H1 (cell line): ENCODE results near the gene GGA3. TPM values are rescaled to one million over a fixed set of nuclear protein-coding genes. Genes with fewer than 3 reads are reported as not detected.

Experiments used
- CTCF ChIA-PET: fragments of 300-600 bp; sonication (Branson Sonifier 250); formaldehyde crosslinking; loops from one replicate; lab custom pipeline; 2021; ENCODE audit not compliant: partially characterized antibody; lab: Charles Lee
- POLR2A ChIA-PET: fragments of 300-600 bp; sonication (Branson Sonifier 250); formaldehyde crosslinking; loops from one replicate; lab custom pipeline; 2021; ENCODE audit warnings: inconsistent platforms; ENCODE audit not compliant: partially characterized antibody; lab: Charles Lee
- DNase-seq, 2 experiments: peaks; one replicate each; pipeline versions ENCODE4 v3.0.0 to v3.0.0-alpha.2; 2010 to 2022; ENCODE audit warnings: low spot score in 2 of 2, low read depth in 1 of 2, mixed read lengths in 1 of 2
- FAIRE-seq: peaks from 2 replicates; lab custom pipeline; 2011; peaks lifted over from hg19 to GRCh38; lab: Jason Lieb, UNC
- H2AFZ ChIP-seq: 2 replicates; pipeline ENCODE4 v1.8.1; 2012; ENCODE audit warnings: low read length, inconsistent platforms
- H2AK5ac ChIP-seq: 2 replicates; pipeline ENCODE4 v1.6.1; 2013; ENCODE audit warnings: low read depth, low read length
- H2BK120ac ChIP-seq: replicated peaks from 2 replicates; pipeline ENCODE3; 2013; ENCODE audit warnings: low read depth, low read length, inconsistent platforms
- H2BK12ac ChIP-seq: 2 replicates; pipeline ENCODE4 v1.6.1; 2013; ENCODE audit warnings: low read depth, low read length
- H2BK15ac ChIP-seq: 2 replicates; pipeline ENCODE4 v1.6.1; 2013; ENCODE audit warnings: low read length
- H2BK20ac ChIP-seq: 2 replicates; pipeline ENCODE4 v1.6.1; 2013; ENCODE audit warnings: low read length
- H2BK5ac ChIP-seq: 2 replicates; pipeline ENCODE4 v1.6.1; 2013; ENCODE audit warnings: low read depth, low read length
- H3K14ac ChIP-seq: 2 replicates; pipeline ENCODE4 v1.6.1; 2013; ENCODE audit warnings: inconsistent platforms; ENCODE audit not compliant: insufficient read length
- H3K18ac ChIP-seq: 2 replicates; pipeline ENCODE4 v1.6.1; 2013; ENCODE audit warnings: low read length; ENCODE audit errors: extremely low read depth
- H3K23ac ChIP-seq: 2 replicates; pipeline ENCODE4 v1.6.1; 2013; ENCODE audit warnings: inconsistent platforms; ENCODE audit not compliant: insufficient read length
- H3K23me2 ChIP-seq: 2 replicates; pipeline ENCODE4 v1.6.1; 2013; ENCODE audit warnings: low read depth, low read length
- H3K27ac ChIP-seq: 2 replicates; pipeline ENCODE4 v1.6.1; 2011; ENCODE audit warnings: low read depth, low read length, inconsistent platforms
- H3K27me3 ChIP-seq, 4 experiments: replicated peaks in 1 of 4; 1 replicate in 1 of 4; 2 replicates in 3 of 4; pipeline versions ENCODE4 v1.6.1 to v1.8.1; 2011 to 2013; ENCODE audit warnings: low read length in 3 of 4, mild to moderate bottlenecking in 3 of 4, inconsistent platforms in 2 of 4, mixed read lengths in 2 of 4, moderate library complexity in 1 of 4; ENCODE audit not compliant: control insufficient read depth in 3 of 4, insufficient read depth in 3 of 4; ENCODE audit errors: extremely low read depth in 1 of 4
- H3K36me3 ChIP-seq, 4 experiments: 2 replicates each; pipeline versions ENCODE4 v1.6.1 to v1.8.1; 2011 to 2013; ENCODE audit warnings: mild to moderate bottlenecking in 4 of 4, low read length in 3 of 4, moderate library complexity in 2 of 4, control low read depth in 1 of 4, inconsistent platforms in 1 of 4; ENCODE audit not compliant: insufficient read depth in 4 of 4, control insufficient read depth in 2 of 4
- H3K4ac ChIP-seq: replicated peaks from 2 replicates; pipeline ENCODE3; 2013; ENCODE audit warnings: low read length, low read depth, mixed read lengths, inconsistent platforms; ENCODE audit not compliant: insufficient read length
- H3K4me1 ChIP-seq, 4 experiments: replicated peaks in 1 of 4; 1 replicate in 1 of 4; 2 replicates in 3 of 4; pipeline versions ENCODE4 v1.6.1 to v1.8.1; 2011 to 2013; ENCODE audit warnings: low read length in 3 of 4, inconsistent platforms in 2 of 4, mixed read lengths in 1 of 4; ENCODE audit not compliant: insufficient read depth in 4 of 4, control insufficient read depth in 3 of 4
- H3K4me2 ChIP-seq, 2 experiments: 2 replicates each; pipeline versions ENCODE4 v1.6.1 to v1.8.1; 2011 to 2013; ENCODE audit warnings: low read depth in 2 of 2, low read length in 2 of 2, control low read depth in 1 of 2, inconsistent platforms in 1 of 2, mild to moderate bottlenecking in 1 of 2; ENCODE audit not compliant: insufficient read depth in 1 of 2
- H3K4me3 ChIP-seq, 4 experiments: fragments of 200-600, 300-600 bp in 1 of 4; sonication (generic), shearing (Covaris generic), sonication (Bioruptor Twin) in 1 of 4; 2 replicates each; pipeline versions ENCODE4 v1.5.1 to v1.8.1; 2011 to 2016; ENCODE audit warnings: low read length in 4 of 4, low read depth in 3 of 4, control low read depth in 2 of 4, inconsistent platforms in 2 of 4, mild to moderate bottlenecking in 2 of 4, mixed read lengths in 1 of 4, moderate library complexity in 1 of 4; ENCODE audit not compliant: insufficient read depth in 2 of 4; ENCODE audit errors: extremely low read depth in 1 of 4
- H3K56ac ChIP-seq: replicated peaks from 2 replicates; pipeline ENCODE3; 2013; ENCODE audit warnings: low read depth, mild to moderate bottlenecking, mixed read lengths, low read length, inconsistent platforms; ENCODE audit not compliant: insufficient read length
- H3K79me1 ChIP-seq: 2 replicates; pipeline ENCODE4 v1.6.1; 2013; ENCODE audit warnings: low read depth, low read length, control low read depth
- H3K79me2 ChIP-seq, 2 experiments: 2 replicates each; pipeline versions ENCODE4 v1.6.1 to v1.8.1; 2012 to 2013; ENCODE audit warnings: low read length in 2 of 2, mild to moderate bottlenecking in 2 of 2, inconsistent platforms in 1 of 2; ENCODE audit not compliant: insufficient read depth in 2 of 2, control insufficient read depth in 1 of 2
- H3K9ac ChIP-seq, 4 experiments: replicated peaks in 1 of 4; 1 replicate in 1 of 4; 2 replicates in 3 of 4; pipeline versions ENCODE4 v1.6.1 to v1.8.1; 2011 to 2013; ENCODE audit warnings: low read depth in 3 of 4, low read length in 3 of 4, control low read depth in 2 of 4, mild to moderate bottlenecking in 2 of 4, moderate library complexity in 2 of 4, inconsistent platforms in 1 of 4; ENCODE audit errors: extremely low read depth in 1 of 4
- H3K9me3 ChIP-seq, 2 experiments: 2 replicates each; pipeline versions ENCODE4 v1.6.1 to v1.8.1; 2012 to 2013; ENCODE audit warnings: mild to moderate bottlenecking in 2 of 2, moderate library complexity in 2 of 2, control low read depth in 1 of 2, inconsistent platforms in 1 of 2, low read depth in 1 of 2, low read length in 1 of 2, mixed read lengths in 1 of 2; ENCODE audit not compliant: insufficient read depth in 2 of 2
- H4K20me1 ChIP-seq, 2 experiments: replicated peaks in 1 of 2; 2 replicates each; pipeline versions ENCODE3 to v1.8.1; 2011 to 2013; ENCODE audit warnings: inconsistent platforms in 2 of 2, low read length in 2 of 2, mild to moderate bottlenecking in 1 of 2; ENCODE audit not compliant: insufficient read depth in 2 of 2, control insufficient read depth in 1 of 2
- H4K5ac ChIP-seq: 2 replicates; pipeline ENCODE4 v1.6.1; 2013; ENCODE audit warnings: low read length, low read depth, mixed read lengths, inconsistent platforms; ENCODE audit not compliant: insufficient read length
- H4K8ac ChIP-seq: 2 replicates; pipeline ENCODE4 v1.8.0; 2013; ENCODE audit warnings: mild to moderate bottlenecking, moderate library complexity, low read length, inconsistent platforms; ENCODE audit not compliant: insufficient read depth; ENCODE audit errors: extremely low read depth
- H4K91ac ChIP-seq: replicated peaks from 2 replicates; pipeline ENCODE3; 2013; ENCODE audit warnings: low read length, mixed read lengths, inconsistent platforms; ENCODE audit not compliant: insufficient read length
- HDAC2 ChIP-seq, 2 experiments: fragments of 300-600 bp in 1 of 2; sonication (generic) in 1 of 2; IDR thresholded peaks; 2 replicates each; pipeline ENCODE4 v1.6.1; 2011 to 2012; ENCODE audit warnings: low read depth in 2 of 2, low read length in 2 of 2, mild to moderate bottlenecking in 2 of 2, moderate library complexity in 2 of 2, borderline replicate concordance in 1 of 2, inconsistent platforms in 1 of 2
- RAD21 ChIP-seq, 2 experiments: IDR thresholded peaks in 1 of 2; conservative IDR thresholded peaks in 1 of 2; 2 replicates each; pipeline ENCODE4 v1.6.1; 2011; ENCODE audit warnings: low read depth in 2 of 2, low read length in 2 of 2, improper control_type of control experiment in 1 of 2, inconsistent platforms in 1 of 2, mild to moderate bottlenecking in 1 of 2, moderate library complexity in 1 of 2
- SP4 ChIP-seq: IDR thresholded peaks from 2 replicates; pipeline ENCODE4 v1.6.1; 2012; ENCODE audit warnings: low read length, inconsistent platforms
- TBP ChIP-seq: IDR thresholded peaks from 2 replicates; pipeline ENCODE4 v1.6.1; 2011; ENCODE audit warnings: low read depth, low read length, improper control_type of control experiment
- TCF12 ChIP-seq: IDR thresholded peaks from 2 replicates; pipeline ENCODE4 v1.6.1; 2011; ENCODE audit warnings: low read depth, mild to moderate bottlenecking, low read length
- WGBS, 2 experiments: shearing (Covaris generic) in 1 of 2; methylation state at CpG; one replicate each; pipeline versions ENCODE4 v1.1.6 to v1.1.7; 2013 to 2015; ENCODE audit warnings: low lambda C conversion rate in 2 of 2, mixed read lengths in 2 of 2, inconsistent platforms in 1 of 2, low coverage in 1 of 2, missing lambda C conversion rate in 1 of 2; ENCODE audit not compliant: insufficient replicate concordance in 2 of 2, insufficient coverage in 1 of 2, insufficient read length in 1 of 2; ENCODE audit errors: extremely low coverage in 1 of 2, missing lambda C conversion rate in 1 of 2; 5-methylcytosine and 5-hydroxymethylcytosine counted together
- polyA plus RNA-seq, 7 experiments: library from polyadenylated mRNA; depleted of rRNA in 3 of 7; stranded (reverse) in 5 of 7; unstranded in 2 of 7; fragments of >200 nt in 5 of 7; fragments of 200-250 nt in 2 of 7; gene quantifications; 1 replicate in 5 of 7; 2 replicates in 1 of 7; 4 replicates in 1 of 7; pipeline versions ENCODE4 v1.2.1 to v1.2.3, GENCODE V29; 2011 to 2013; ENCODE audit warnings: missing spikeins in 2 of 7, mixed read lengths in 2 of 7
- total RNA-seq: library from RNA; stranded (reverse); fragmentation: NEBNext Ultra II Directional; extraction: Animal tissue kit (Norgen Biotek cat#: 25700); gene quantifications from 2 replicates; pipeline ENCODE4 v1.2.1, GENCODE V29; 2021

The GGA3 gene
- total and polyA plus RNA-seq, 2 of the 8 experiments (the other 6 are each of a cell fraction or from before 2014, with no cell fraction given), result 40.6 to 60.0 TPM

GRCh38 chr17:75250009-75250471 is 11.4 kb downstream of the GGA3 start:
- CTCF ChIA-PET, result interaction anchor here (0.6 to 16.5 kb wide), 4 partner anchors 10 to 322 kb away, joined by 3 to 369 read pairs (median 46); partner anchors contain the start of genes GGA3, MIF4GD and MRPS7
- H3K4me3 ChIP-seq, result no peak overlapping the region

More at GRCh38 chr17:75250009-75250471, 11.4 kb downstream of the GGA3 start:
- no peak overlapping the region for H3K18ac ChIP-seq
- no peak overlapping the region for H2BK15ac ChIP-seq
- 86% methylated on average over 11 of the region's 11 CpGs; no CpG with 5 or more reads in 1 of the 2 experiments for WGBS, 2 experiments
- H3K14ac ChIP-seq, result no peak overlapping the region
- peak overlapping the region in 1 of 2 experiments; percentile 14; a peak in 1 of 4 replicates for H3K4me2 ChIP-seq
- no peak overlapping the region; a peak in 1 of 7 replicates for H3K9ac ChIP-seq
- no peak overlapping the region for H3K27ac ChIP-seq
- no peaks in the 10 kb centered on the region for H3K9me3 ChIP-seq
- no peak overlapping the region; the same call in 1 of the 2 replicates for H4K8ac ChIP-seq
- no peak overlapping the region for H2BK20ac ChIP-seq
- no peak for FAIRE-seq
- POLR2A ChIA-PET, result interaction anchor here (0.6 to 5.0 kb wide), 7 partner anchors 10 to 271 kb away, joined by 3 to 49 read pairs (median 3); partner anchors contain the start of genes GGA3, MRPS7 and SUMO2
- no peak for TF ChIP-seq RAD21 (IDR thresholded peaks at IDR 0.05 in 1 of 2, conservative IDR thresholded peaks at IDR 0.05 in 1 of 2; ENCODE audit: low read depth in 2 of 2, low read length in 2 of 2)
- no peak for TF ChIP-seq TBP
- no peak for TF ChIP-seq HDAC2 (IDR thresholded peaks at IDR 0.05; ENCODE audit: borderline replicate concordance in 1 of 2, low read depth in 2 of 2, low read length in 2 of 2)
- TF ChIP-seq TCF12, result no peak
- no peak for TF ChIP-seq SP4
- H2BK120ac ChIP-seq, result no peak overlapping the region
- H3K4me1 ChIP-seq, result peaks cover 0 to 7% (median under 1%) of the 10 kb centered on the region in 4 experiments; a peak in 3 of 7 replicates
- H2AFZ ChIP-seq, result no peak overlapping the region
- DNase-seq, result no peak
- peaks cover 6 to 8% of the 10 kb centered on the region in 2 experiments for H4K20me1 ChIP-seq
- H3K23ac ChIP-seq, result no peak overlapping the region
- H3K79me1 ChIP-seq, result peaks cover 8% of the 10 kb centered on the region
- H3K79me2 ChIP-seq, result peaks cover 0 to 31% of the 10 kb centered on the region in 2 experiments; a peak in 2 of 4 replicates
- H4K91ac ChIP-seq, result peak overlapping the region; percentile 1
- no peak overlapping the region for H2AK5ac ChIP-seq
- H3K36me3 ChIP-seq, result peaks cover 2 to 14% (median 6%) of the 10 kb centered on the region in 4 experiments; a peak in 3 of 8 replicates
- no peaks in the 10 kb centered on the region for H3K27me3 ChIP-seq
- H3K4ac ChIP-seq, result no peak overlapping the region
- H3K56ac ChIP-seq, result no peak overlapping the region
- no peak overlapping the region for H2BK5ac ChIP-seq
- H4K5ac ChIP-seq, result no peak overlapping the region
- H2BK12ac ChIP-seq, result 0 out of 2 replicates have a peak overlapping the region, but pooled peaks have one; percentile 18
- no peaks in the 10 kb centered on the region for H3K23me2 ChIP-seq
